Fibroblast of the aortic adventitia (primary cell): ENCODE measurements around the gene SP6. TPM values are rescaled to one million over a fixed set of nuclear protein-coding genes. Genes with fewer than 3 reads are reported as not detected.

Experiments used
- DNase-seq: peaks from one replicate; pipeline ENCODE4 v3.0.0-alpha.2; 2010; ENCODE audit warnings: low read depth
- H3K4me3 ChIP-seq: 2 replicates; pipeline ENCODE4 v1.5.1; 2011; ENCODE audit warnings: low read depth, mild to moderate bottlenecking, control low read depth, low read length, moderate library complexity
- total RNA-seq: library from RNA; depleted of rRNA; stranded (reverse); fragments of >200 nt; gene quantifications from 2 replicates; pipeline ENCODE4 v1.2.3, GENCODE V29; 2012; ENCODE audit warnings: low replicate concordance
- TF ChIP-seq, protein P1 (sequence below): IDR thresholded peaks from 2 replicates; pipeline ENCODE4 v1.5.1; 2011; ENCODE audit warnings: mild to moderate bottlenecking, low read length, control low read depth, inconsistent platforms; ENCODE audit not compliant: insufficient read depth

The SP6 gene
- total RNA-seq, 1 donor, result 0.09 TPM

DNA sequence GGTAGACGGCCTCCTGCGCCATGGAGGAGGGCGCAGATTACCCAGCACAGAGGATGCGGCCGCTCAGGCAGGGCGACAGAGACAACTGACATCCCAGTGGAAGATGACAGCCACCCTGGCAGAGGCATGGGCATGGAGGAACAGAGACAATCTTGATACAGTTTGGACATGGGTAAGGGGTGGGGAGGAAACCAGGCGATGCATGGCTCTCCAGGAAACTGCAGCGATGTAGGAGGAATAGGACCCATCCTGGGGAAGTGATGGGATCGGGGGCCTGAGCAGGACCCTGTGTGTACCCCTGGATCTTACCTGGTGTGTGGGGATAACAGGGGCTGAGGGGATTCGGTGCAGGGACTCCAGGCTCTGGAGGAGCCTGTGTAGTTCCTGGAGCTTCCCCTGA lies 34.0 kb downstream of the SP6 start:
- TF ChIP-seq, protein P1, sequence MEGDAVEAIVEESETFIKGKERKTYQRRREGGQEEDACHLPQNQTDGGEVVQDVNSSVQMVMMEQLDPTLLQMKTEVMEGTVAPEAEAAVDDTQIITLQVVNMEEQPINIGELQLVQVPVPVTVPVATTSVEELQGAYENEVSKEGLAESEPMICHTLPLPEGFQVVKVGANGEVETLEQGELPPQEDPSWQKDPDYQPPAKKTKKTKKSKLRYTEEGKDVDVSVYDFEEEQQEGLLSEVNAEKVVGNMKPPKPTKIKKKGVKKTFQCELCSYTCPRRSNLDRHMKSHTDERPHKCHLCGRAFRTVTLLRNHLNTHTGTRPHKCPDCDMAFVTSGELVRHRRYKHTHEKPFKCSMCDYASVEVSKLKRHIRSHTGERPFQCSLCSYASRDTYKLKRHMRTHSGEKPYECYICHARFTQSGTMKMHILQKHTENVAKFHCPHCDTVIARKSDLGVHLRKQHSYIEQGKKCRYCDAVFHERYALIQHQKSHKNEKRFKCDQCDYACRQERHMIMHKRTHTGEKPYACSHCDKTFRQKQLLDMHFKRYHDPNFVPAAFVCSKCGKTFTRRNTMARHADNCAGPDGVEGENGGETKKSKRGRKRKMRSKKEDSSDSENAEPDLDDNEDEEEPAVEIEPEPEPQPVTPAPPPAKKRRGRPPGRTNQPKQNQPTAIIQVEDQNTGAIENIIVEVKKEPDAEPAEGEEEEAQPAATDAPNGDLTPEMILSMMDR, result no peak
- H3K4me3 ChIP-seq, result no peak overlapping the region
- no peak for DNase-seq

- no peak overlapping the region for H3K4me3 ChIP-seq
- TF ChIP-seq, protein P1, result no peak
These were observed 34.7 kb downstream of the SP6 start for GRCh38 chr17:47816111-47816735.

DNA sequence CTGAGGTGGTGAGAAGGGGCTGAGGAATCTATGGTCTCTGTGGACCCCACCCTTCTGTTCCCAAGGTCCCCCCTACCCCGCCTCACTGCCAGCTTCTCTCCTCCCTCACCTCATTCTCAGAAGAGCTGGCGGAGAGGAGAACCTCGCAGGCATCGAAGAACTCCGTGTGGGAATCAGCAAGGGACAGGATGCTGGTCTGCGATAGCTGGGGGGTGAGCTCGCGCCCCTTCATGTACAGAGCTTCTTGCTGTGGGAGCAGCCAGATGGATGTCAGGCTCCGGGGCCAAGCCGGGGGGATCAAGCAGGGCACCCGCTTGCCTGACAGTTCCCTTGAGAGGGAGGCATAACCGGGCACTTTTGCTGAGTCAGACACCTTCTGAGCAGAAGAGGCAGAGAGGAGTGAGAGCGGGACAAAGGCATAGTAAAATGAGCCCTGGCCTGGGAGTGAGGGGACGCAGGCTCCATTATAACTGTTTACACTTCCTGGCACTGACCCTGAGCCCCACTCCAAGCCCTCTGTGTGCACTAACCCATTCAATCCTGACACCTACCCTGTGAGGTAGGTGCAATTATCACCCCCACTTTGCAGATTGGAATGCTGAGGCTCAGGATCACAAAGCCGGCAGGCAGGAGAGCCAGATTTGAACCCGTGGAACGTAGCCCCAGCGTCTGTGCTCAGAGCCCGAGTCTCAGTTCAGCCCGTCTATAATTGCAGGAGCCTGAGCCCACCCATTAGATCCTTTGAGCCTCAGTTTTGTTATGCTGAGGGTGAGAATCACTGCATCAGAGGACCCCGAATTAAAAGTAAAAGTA lies 35.7 kb downstream of the SP6 start:
- no peak overlapping the region for H3K4me3 ChIP-seq
- TF ChIP-seq, protein P1, result no peak
- no peak for DNase-seq

More at GRCh38 chr17:47816111-47816735, 34.7 kb downstream of the SP6 start:
- no peak for DNase-seq

GRCh38 chr17:47813512-47814031 lies 37.4 kb downstream of the SP6 start:
- TF ChIP-seq, protein P1, result no peak
- no peak overlapping the region for H3K4me3 ChIP-seq
- no peak for DNase-seq

- TF ChIP-seq, protein P1, result no peak
- H3K4me3 ChIP-seq, result no peak overlapping the region
- no peak for DNase-seq
These were observed 37.9 kb downstream of the SP6 start for GRCh38 chr17:47813077-47813476.

DNA sequence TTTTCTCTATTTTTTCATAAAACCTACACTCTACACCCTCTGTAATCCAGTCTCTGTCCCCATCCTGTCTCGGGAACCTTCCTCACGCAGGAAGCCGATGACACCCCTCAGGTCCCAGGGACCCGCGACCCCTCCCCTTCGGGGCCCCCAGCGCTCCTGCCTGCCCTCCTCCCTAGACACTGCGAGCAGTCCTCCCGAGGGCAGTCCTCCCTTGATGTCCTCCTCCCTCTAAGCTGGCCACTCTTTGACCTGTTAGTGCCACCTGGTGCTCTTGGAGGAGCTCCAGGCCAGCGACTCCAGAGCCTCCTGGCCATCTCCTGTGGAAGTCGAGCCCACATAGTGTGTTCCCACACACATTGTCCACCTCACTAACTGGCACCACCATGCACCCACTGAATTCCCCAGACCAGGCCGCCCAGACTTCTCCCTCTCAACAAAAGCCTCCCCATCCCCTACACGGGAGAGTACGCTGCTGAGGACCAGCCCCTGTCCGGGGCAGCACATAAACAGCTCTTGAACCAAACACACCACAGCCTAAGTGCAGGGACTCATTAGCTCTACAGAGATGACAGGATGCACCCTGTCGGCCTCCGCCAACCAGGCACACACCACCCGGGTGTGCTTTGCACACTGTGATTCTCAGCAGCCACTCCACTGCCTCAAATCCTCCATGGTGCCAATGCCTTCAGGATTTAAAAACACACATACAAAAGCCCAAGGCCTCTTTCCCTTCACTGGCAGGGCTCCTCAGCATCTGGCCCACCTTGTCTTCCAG lies 38.6 kb downstream of the SP6 start:
- DNase-seq, result no peak
- TF ChIP-seq, protein P1, result no peak
- H3K4me3 ChIP-seq, result no peak overlapping the region
